ENCODE measurements around the gene TNIP2. TPM values are rescaled to one million over a fixed set of nuclear protein-coding genes. Genes with fewer than 3 reads are reported as not detected.

TNIP2 gene
- total RNA-seq, 1 donor from 2014 or later, result 25.4 TPM

GRCh38 chr4:2733001-2733843 lies 22.9 kb downstream of the TNIP2 start:
- peaks cover 15% of the 10 kb centered on the region for H3K9me3 Mint-ChIP-seq (ENCODE audit: unreplicated experiment)
- H3K27me3 Mint-ChIP-seq (ENCODE audit: unreplicated experiment), result peaks cover 6% of the 10 kb centered on the region
- no peak for TF ChIP-seq CTCF (IDR thresholded peaks at IDR 0.05; ENCODE audit: partially characterized antibody, unreplicated experiment)
- H3K4me1 Mint-ChIP-seq (ENCODE audit: low read depth, unreplicated experiment), result peaks cover 2% of the 10 kb centered on the region
- H3K36me3 Mint-ChIP-seq (ENCODE audit: unreplicated experiment), result peaks cover 20% of the 10 kb centered on the region
- no peak overlapping the region for H3K4me3 Mint-ChIP-seq (ENCODE audit: unreplicated experiment)
- peak overlapping the region; percentile 62 for H3K27ac Mint-ChIP-seq (ENCODE audit: unreplicated experiment)
- no peak for DNase-seq

GRCh38 chr4:2732526-2732925 lies 23.6 kb downstream of the TNIP2 start:
- Mint-ChIP-seq H3K36me3 (ENCODE audit: unreplicated experiment) (peaks cover 20% of the 10 kb centered on the region), H3K4me1 (ENCODE audit: low read depth, unreplicated experiment) (peaks cover 5% of the 10 kb centered on the region), H3K9me3 (ENCODE audit: unreplicated experiment) (peaks cover 14% of the 10 kb centered on the region), H3K27me3 (ENCODE audit: unreplicated experiment) (peaks cover 6% of the 10 kb centered on the region), H3K4me3 (ENCODE audit: unreplicated experiment) (no peak overlapping the region), H3K27ac (ENCODE audit: unreplicated experiment) (peak overlapping the region; percentile 62)
- no peak for TF ChIP-seq CTCF (IDR thresholded peaks at IDR 0.05; ENCODE audit: partially characterized antibody, unreplicated experiment)
- no peak for DNase-seq

- Mint-ChIP-seq H3K27me3 (ENCODE audit: unreplicated experiment) (peaks cover 6% of the 10 kb centered on the region), H3K36me3 (ENCODE audit: unreplicated experiment) (peaks cover 20% of the 10 kb centered on the region), H3K4me1 (ENCODE audit: low read depth, unreplicated experiment) (peaks cover 6% of the 10 kb centered on the region), H3K4me3 (ENCODE audit: unreplicated experiment) (no peak overlapping the region), H3K27ac (ENCODE audit: unreplicated experiment) (peak overlapping the region; percentile 56), H3K9me3 (ENCODE audit: unreplicated experiment) (peaks cover 14% of the 10 kb centered on the region)
- no peak for DNase-seq
- no peak for TF ChIP-seq CTCF (IDR thresholded peaks at IDR 0.05; ENCODE audit: partially characterized antibody, unreplicated experiment)
These were observed 24.2 kb downstream of the TNIP2 start for GRCh38 chr4:2731907-2732317.

GRCh38 chr4:2729533-2729875 lies 26.6 kb downstream of the TNIP2 start:
- Mint-ChIP-seq H3K4me1 (ENCODE audit: low read depth, unreplicated experiment) (peaks cover 6% of the 10 kb centered on the region), H3K9me3 (ENCODE audit: unreplicated experiment) (peaks cover 7% of the 10 kb centered on the region), H3K4me3 (ENCODE audit: unreplicated experiment) (no peak overlapping the region), H3K27ac (ENCODE audit: unreplicated experiment) (no peak overlapping the region), H3K36me3 (ENCODE audit: unreplicated experiment) (peaks cover 5% of the 10 kb centered on the region), H3K27me3 (ENCODE audit: unreplicated experiment) (peaks cover 4% of the 10 kb centered on the region)
- DNase-seq, result no peak
- no peak for TF ChIP-seq CTCF (IDR thresholded peaks at IDR 0.05; ENCODE audit: partially characterized antibody, unreplicated experiment)

- Mint-ChIP-seq H3K4me1 (ENCODE audit: low read depth, unreplicated experiment) (peaks cover 6% of the 10 kb centered on the region), H3K36me3 (ENCODE audit: unreplicated experiment) (peaks cover 5% of the 10 kb centered on the region), H3K27me3 (ENCODE audit: unreplicated experiment) (peaks cover 5% of the 10 kb centered on the region), H3K4me3 (ENCODE audit: unreplicated experiment) (no peak overlapping the region), H3K27ac (ENCODE audit: unreplicated experiment) (no peak overlapping the region), H3K9me3 (ENCODE audit: unreplicated experiment) (peaks cover 7% of the 10 kb centered on the region)
- no peak for TF ChIP-seq CTCF (IDR thresholded peaks at IDR 0.05; ENCODE audit: partially characterized antibody, unreplicated experiment)
- DNase-seq, result no peak
These were observed 27.2 kb downstream of the TNIP2 start for GRCh38 chr4:2728806-2729532.
